ENCODE measurements around the gene L1CAM. TPM values are rescaled to one million over a fixed set of nuclear protein-coding genes. Genes with fewer than 3 reads are reported as not detected.

Gene L1CAM, protein sequence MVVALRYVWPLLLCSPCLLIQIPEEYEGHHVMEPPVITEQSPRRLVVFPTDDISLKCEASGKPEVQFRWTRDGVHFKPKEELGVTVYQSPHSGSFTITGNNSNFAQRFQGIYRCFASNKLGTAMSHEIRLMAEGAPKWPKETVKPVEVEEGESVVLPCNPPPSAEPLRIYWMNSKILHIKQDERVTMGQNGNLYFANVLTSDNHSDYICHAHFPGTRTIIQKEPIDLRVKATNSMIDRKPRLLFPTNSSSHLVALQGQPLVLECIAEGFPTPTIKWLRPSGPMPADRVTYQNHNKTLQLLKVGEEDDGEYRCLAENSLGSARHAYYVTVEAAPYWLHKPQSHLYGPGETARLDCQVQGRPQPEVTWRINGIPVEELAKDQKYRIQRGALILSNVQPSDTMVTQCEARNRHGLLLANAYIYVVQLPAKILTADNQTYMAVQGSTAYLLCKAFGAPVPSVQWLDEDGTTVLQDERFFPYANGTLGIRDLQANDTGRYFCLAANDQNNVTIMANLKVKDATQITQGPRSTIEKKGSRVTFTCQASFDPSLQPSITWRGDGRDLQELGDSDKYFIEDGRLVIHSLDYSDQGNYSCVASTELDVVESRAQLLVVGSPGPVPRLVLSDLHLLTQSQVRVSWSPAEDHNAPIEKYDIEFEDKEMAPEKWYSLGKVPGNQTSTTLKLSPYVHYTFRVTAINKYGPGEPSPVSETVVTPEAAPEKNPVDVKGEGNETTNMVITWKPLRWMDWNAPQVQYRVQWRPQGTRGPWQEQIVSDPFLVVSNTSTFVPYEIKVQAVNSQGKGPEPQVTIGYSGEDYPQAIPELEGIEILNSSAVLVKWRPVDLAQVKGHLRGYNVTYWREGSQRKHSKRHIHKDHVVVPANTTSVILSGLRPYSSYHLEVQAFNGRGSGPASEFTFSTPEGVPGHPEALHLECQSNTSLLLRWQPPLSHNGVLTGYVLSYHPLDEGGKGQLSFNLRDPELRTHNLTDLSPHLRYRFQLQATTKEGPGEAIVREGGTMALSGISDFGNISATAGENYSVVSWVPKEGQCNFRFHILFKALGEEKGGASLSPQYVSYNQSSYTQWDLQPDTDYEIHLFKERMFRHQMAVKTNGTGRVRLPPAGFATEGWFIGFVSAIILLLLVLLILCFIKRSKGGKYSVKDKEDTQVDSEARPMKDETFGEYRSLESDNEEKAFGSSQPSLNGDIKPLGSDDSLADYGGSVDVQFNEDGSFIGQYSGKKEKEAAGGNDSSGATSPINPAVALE
- total RNA-seq, result 0.12 and 0.33 TPM in 2 replicates
- 0.40 and 0.69 TPM in 2 replicates for polyA plus RNA-seq

GRCh38 chrX:153885968-153886903, at the start of gene L1CAM:
Gene L1CAM (minus strand): TSS chrX:153886173. CDS start chrX:153875836, 10,337 bp downstream.
- Histone ChIP-seq H3K79me2 (no peaks in the 10 kb centered on the region), H3K27me3 (peaks cover 29% of the 10 kb centered on the region), H3K9me2 (replicated peaks; ENCODE audit: insufficient read depth) (no peaks in the 10 kb centered on the region), H3K4me1 (ENCODE audit: insufficient read depth) (no peaks in the 10 kb centered on the region), H2AFZ (no peak within 1 kb of the TSS), H3K4me3 (no peak within 1 kb of the TSS), H3K9me3 (ENCODE audit: low read depth) (no peaks in the 10 kb centered on the region), H4K20me1 (ENCODE audit: insufficient read depth, poor library complexity, severe bottlenecking) (no peaks in the 10 kb centered on the region), H3K27ac (no peak within 1 kb of the TSS), H3K4me2 (peak within 1 kb of the TSS; percentile 68), H3K36me3 (replicated peaks; ENCODE audit: insufficient read depth, low read depth) (no peaks in the 10 kb centered on the region)
- 55% methylated on average over 25 of the region's 94 CpGs for whole genome bisulfite sequencing (ENCODE audit: low lambda C conversion rate, missing lambda C conversion rate)
- peak; percentile 32 for TF ChIP-seq EZH2 (IDR thresholded peaks at IDR 0.05; ENCODE audit: borderline replicate concordance)
- no peak for TF ChIP-seq EZH2phosphoT487 (IDR thresholded peaks at IDR 0.05; ENCODE audit: low read depth, severe bottlenecking, unreplicated experiment)
- DNase-seq (ENCODE audit: low spot score), result no peak

GRCh38 chrX:153935326-153935851, 49.4 kb upstream of the L1CAM start:
- H3K4me1 ChIP-seq (ENCODE audit: insufficient read depth), result no peaks in the 10 kb centered on the region
- no peaks in the 10 kb centered on the region for H3K9me2 ChIP-seq (replicated peaks; ENCODE audit: insufficient read depth)
- 44% methylated on average over 13 of the region's 32 CpGs for WGBS (ENCODE audit: low lambda C conversion rate, missing lambda C conversion rate)
- H3K27me3 ChIP-seq, result no peaks in the 10 kb centered on the region
- H3K27ac ChIP-seq, result no peak overlapping the region
- H3K36me3 ChIP-seq (replicated peaks; ENCODE audit: insufficient read depth, low read depth), result no peaks in the 10 kb centered on the region
- H2AFZ ChIP-seq, result no peak overlapping the region
- H3K9me3 ChIP-seq (ENCODE audit: low read depth), result no peaks in the 10 kb centered on the region
- no peak overlapping the region for H3K4me3 ChIP-seq
- peaks cover 18% of the 10 kb centered on the region for H3K79me2 ChIP-seq
- peak overlapping the region; percentile 86 for H3K4me2 ChIP-seq
- H4K20me1 ChIP-seq (ENCODE audit: insufficient read depth, poor library complexity, severe bottlenecking), result no peaks in the 10 kb centered on the region
- DNase-seq (ENCODE audit: low spot score), result no peak
- no peak for TF ChIP-seq CTCF (IDR thresholded peaks at IDR 0.05; ENCODE audit: poor library complexity)
- no peak for TF ChIP-seq EZH2phosphoT487 (IDR thresholded peaks at IDR 0.05; ENCODE audit: low read depth, severe bottlenecking, unreplicated experiment)
- no peak for TF ChIP-seq EZH2 (IDR thresholded peaks at IDR 0.05; ENCODE audit: borderline replicate concordance)

DNA sequence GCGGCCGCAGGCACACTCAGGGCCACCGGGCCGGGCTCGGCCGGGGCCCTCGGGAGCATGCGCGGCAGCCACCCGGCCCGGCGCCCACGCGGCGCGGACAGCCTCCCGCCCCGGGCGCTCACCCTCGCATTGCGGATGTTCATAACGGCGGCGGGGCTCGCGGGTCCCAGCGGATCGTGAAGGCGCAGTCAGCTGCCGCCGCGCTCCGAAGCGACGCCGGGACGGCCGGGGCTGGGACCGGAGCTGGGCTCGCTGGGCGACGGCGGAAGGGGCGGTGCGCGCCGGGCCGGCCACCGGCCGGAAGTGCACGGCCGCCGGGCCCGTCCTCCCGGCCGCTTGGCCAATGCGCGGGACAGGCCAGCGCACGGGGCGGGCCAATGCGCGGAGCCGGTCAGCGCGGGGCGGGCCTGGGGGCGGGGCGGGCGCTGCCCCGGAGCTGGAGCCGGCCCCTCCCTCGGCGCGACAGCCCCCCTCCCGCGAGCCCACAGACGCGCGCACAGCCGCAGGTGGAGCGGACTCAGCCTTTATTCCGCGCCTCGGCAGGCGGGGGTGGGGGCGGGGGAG, 48.9 kb upstream of the L1CAM start, which contains the start of gene NAA10:
TSS of gene NAA10 (minus strand) at position 276 of the 564 bp plus-strand sequence. CDS start at position 143, 133 bp downstream.
- no peaks in the 10 kb centered on the region for H4K20me1 ChIP-seq (ENCODE audit: insufficient read depth, poor library complexity, severe bottlenecking)
- no peaks in the 10 kb centered on the region for H3K4me1 ChIP-seq (ENCODE audit: insufficient read depth)
- 25% methylated on average over 32 of the region's 87 CpGs for WGBS (ENCODE audit: low lambda C conversion rate, missing lambda C conversion rate)
- no peaks in the 10 kb centered on the region for H3K9me2 ChIP-seq (replicated peaks; ENCODE audit: insufficient read depth)
- H3K27me3 ChIP-seq, result no peaks in the 10 kb centered on the region
- H2AFZ ChIP-seq, result no peak within 1 kb of the TSS
- peaks cover 18% of the 10 kb centered on the region for H3K79me2 ChIP-seq
- DNase-seq (ENCODE audit: low spot score), result peak; percentile 88
- peak within 1 kb of the TSS; percentile 67 for H3K4me3 ChIP-seq
- no peaks in the 10 kb centered on the region for H3K36me3 ChIP-seq (replicated peaks; ENCODE audit: insufficient read depth, low read depth)
- TF ChIP-seq EZH2phosphoT487 (IDR thresholded peaks at IDR 0.05; ENCODE audit: low read depth, severe bottlenecking, unreplicated experiment) (no peak), EZH2 (IDR thresholded peaks at IDR 0.05; ENCODE audit: borderline replicate concordance) (no peak)
- H3K27ac ChIP-seq, result no peak within 1 kb of the TSS
- no peaks in the 10 kb centered on the region for H3K9me3 ChIP-seq (ENCODE audit: low read depth)
- peak within 1 kb of the TSS; percentile 86 for H3K4me2 ChIP-seq
